DMS153 treated with DMSO at 0.1 percent for 48 hours (cell line): ENCODE results near the gene MYO9B.

ENCODE experiments used
- DNase-seq: peaks from one replicate; lab custom pipeline; 2025; ENCODE audit not compliant: unreplicated experiment; lab: John Stamatoyannopoulos, UW

MYO9B gene

DNA sequence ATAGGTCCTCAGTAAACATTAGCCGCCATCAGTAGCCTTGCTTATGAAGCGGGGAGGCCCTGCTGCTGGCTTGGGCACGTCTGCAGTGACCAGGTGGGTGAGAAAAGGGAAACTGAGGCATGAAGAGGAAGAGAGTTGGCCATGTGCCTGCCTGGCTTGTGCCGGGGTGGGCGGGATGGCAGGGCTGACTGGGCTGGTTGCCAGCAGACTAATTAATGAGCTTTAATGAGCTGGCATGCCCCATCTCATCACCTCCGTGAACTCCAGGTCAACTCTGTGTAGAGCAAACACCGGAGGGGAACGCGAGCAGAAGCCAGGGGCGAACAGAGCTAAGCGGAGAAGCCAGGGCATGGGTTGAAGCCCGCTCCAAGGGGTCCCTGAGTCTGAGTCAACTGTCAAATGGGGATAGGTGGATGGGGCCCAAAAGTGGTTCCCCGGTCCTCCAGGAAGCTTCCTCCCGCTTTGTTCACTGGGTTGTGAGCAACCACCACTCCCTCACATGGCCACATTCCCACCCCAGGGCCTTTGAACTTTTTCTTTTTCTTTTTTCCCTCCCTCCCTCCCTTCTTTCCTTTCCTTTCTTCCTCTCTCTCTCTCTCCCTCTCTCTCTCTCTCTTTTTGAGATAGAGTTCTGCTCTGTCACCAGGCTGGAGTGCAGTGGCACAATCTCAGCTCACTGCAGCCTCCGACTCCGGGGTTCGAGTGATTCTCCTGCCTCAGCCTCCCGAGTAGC, 161.4 kb downstream of the MYO9B start:
- DNase-seq, result no peak

DNA sequence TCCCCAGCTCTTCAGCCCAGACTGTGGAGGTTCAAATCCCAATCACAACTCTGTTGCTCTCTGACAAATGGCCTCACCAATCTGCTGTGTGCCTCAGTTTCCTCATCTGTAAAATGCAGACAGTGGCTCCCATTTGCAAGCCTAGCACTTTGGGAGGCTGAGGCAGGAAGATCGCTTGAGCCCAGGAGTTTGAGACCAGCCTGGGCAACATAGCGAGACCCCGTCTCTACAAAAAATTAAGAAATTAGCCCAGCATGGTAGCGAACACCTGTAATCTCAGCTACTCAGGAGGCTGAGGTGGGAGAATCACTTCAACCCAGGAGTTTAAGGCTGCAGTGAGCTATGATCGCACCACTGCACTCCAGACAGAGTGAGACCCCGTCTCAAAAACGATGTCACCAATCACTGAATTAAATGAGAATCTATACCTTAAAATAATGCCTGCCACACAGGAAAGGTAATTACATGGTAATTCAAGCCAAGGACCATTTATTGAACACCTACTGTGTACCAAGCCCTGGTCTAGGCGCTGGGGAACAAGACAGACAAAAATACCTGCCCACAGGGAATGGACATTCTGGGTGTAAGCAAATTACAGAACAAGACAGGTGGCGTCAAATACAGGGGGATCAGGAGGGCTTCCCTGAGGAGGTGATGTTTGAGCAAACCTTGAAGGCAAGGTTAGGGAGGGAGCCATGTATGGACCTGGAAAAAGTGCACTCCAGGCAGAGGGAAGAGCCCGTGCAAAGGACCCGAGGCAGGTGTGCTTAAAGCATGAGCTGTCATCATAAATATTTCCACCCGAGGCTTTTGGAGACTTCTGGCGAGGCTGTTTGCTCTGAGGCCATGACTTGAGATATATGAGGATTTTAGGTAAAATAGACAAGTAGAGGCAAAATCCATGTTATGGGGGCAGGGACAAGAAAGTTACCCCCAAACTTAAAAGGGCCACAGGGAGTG, 162.4 kb downstream of the MYO9B start:
- no peak for DNase-seq

DNA sequence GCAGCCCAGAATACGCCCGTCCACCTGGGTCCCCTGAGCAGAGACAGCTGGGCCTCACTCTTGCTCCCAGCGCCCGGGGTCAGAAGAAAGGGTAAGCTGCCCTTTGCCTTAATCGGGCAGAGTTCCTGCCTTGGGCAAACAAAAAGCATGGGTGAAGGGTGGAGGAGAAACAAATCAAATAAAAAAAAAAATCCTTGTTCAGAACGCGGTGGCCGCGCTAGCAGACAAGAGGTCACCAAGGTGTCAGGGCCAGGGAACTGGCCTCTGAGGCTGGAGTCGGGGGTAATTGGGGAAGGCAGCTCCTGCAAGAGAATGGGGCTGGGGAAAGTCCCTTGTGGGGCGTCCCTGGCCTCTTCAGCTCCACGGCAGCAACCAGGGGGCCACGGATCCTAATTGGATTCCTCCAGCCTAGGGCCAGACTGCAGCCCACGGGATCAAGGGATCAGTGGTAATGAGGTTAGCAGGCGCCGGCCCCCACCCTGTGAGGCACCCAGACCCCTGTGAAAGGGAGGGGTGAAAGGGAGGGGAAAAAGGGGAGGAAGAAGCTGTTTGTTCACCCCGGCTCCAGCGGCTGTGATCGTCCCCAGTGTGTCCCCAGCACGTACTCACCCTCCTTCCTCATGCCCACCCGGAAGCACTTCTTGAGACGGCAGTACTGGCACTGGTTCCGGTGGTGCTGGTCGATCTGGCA, 164.6 kb downstream of the MYO9B start:
- no peak for DNase-seq

DNA sequence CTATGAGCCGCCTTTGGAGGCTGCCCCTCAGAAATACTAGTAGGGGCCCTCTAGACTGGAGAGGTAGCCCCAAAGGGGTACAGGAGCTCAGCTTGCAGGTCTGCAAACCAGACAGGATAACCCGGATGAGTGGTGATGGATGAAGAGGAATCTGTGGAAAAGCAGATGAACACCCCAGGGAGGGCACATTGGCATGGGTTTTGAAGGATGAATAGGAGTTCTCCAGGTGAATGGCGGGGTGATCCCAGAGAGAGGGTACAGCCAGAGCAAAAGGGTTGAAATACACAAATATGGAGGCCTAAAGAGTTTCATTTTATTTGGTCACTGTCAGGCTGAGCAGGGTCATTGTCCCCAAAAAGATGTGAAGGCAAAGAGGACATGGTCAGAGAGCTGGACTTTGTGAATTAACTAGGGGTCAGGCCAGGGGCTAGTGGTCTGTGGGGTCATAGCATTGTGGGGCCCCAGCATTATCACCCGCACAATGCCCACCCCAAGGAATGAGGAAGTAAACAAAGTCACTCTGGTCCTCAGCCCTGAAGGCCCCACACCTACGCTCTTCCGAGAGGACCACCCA, 165.3 kb downstream of the MYO9B start:
- no peak for DNase-seq

DNA sequence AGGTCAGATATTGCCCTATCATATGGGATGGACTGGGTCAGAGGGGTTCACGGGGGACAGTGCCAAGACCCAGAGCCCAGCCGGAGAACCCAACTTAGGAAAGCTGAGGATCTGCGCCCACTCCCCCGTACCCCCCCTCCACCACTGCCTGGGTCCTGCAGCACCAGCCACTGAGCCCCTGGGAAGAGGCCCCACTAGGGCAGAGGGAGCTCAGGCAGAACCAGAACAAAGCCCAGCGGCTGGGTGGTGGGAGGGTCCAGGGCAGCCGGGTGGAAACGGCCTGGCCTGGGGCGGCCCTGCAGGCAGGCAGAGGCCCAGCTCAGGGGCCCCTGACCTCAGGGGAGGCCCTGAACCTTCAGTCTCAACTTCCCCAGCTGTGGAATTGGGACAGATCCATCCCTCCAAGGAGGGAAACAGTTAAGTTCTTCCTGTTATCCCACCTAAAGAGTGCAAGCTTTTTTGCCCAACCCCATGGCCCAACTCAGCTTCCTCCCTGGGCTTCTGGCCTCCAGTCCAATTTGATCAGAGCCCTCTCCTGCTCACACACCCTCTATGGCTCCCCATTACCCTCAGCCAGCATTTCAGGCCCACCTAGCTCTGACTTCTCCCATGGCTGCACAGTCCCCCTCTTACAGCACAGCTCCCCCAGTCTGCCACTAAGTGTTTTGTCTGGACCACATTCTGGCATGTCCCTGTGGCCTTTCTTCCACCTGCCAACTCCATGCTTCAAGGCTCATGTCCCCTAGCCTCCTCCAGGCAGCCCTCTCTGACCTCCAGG, 167.0 kb downstream of the MYO9B start:
- DNase-seq, result no peak

DNA sequence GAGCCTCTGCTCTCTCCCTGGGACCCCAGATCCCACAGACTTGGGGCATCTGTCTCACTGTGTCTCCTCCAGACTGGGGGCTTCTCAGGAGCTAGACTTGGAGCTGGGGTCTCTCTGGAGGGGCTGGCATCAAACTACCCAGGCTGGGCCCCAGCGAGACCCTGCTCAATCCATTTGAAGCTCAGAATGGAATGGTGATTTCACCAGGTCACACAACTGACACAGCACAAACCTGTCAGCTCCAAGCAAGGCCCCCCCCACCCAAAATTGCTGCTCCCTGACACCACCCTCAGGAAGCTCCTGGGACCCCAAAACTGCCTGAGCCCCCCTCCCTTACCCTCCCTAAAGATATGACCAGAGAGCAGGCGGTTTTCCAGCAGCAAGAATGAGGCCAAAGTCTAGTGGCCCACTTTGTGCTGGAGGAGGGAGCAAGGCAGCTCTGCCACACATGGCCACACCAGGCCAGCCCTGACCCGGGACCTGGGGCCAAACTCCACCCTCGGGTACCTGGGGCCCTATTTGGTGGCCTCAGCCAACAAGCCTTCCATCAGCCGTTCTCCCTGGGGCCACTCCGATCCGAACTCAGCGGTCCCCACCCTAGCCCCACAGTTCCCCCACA, 167.7 kb downstream of the MYO9B start:
- no peak for DNase-seq

DNA sequence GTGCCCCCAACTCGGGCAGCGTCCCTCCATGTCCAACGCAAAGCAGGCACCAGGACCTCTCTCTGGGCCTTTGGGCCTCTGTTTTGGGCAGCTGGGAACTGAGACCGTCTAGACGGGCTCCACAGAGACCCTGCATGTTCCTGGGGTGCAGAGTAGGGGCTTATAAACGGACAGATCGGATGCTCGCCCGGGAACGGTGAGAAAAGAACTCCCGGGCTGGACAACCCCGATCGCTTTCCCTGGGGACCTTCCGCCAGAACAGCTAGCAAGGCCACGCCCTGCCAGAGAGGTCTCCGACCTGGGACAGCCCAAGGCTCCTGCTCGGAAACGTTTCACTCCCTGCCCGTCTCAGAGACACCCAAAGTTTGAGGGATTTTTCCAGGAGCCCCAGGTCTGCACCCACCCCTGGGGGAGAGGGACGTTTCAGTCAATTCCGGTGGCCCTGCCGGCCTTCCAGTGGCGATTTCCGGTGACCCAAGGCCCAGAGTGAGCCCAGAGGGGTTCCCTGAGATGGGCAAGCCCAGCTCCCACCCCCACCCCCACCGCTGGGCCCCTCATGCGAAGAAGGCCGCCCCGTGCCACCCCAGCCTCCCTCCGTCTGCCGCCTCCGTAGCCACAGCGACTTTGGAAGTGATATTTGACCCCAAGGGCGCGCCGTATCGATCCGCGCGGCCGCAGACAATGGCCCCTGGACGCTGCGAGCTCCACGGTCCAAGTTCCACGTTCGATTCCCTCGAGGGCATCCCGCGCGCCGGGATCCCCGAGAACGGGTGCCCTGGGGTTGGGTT, 168.4 kb downstream of the MYO9B start:
- no peak for DNase-seq

DNA sequence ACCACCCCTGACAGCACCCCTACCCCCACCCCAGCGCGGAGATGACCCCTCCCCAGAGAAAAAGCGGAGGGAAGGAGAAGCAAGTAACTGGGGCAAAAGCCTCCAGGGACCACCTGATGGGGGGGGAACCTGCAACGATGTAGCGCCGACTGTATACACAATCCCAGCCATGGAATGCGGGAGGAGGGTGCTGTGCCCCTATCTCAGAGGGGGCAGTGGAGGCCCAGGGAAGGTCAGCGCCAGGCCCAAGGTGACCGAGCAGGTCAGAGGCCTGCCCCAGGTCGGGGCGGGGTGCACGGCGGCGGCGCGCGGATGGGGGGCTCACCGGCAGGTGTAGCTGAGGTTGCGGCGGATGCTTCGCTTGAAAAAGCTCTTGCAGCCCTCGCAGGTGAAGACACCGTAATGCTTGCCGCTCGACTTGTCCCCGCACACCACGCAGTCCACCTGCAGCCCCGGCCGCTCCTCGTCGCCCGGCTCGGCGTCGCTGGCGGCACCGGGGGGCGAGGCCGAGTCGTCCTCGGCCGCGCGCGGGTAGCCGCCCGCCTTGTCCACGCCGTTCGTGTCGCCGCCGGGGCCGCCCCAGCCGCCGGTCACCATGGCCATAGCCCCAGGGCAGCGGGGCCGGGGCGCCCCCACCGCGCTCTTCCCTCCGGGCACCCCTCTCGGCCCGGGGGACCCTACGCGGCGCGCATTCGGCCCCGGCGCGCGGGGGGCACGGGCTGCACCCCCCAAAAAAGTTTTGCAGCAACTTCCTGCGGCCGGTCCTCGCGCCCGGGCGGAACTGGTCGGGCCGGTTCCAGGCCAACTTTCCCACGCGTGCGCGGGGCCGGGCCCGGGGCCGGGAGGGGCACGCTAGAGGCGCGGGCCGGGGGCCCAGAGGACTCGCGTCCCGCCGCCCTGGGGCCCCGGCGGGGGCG, 169.3 kb downstream of the MYO9B start:
- no peak for DNase-seq

DNA sequence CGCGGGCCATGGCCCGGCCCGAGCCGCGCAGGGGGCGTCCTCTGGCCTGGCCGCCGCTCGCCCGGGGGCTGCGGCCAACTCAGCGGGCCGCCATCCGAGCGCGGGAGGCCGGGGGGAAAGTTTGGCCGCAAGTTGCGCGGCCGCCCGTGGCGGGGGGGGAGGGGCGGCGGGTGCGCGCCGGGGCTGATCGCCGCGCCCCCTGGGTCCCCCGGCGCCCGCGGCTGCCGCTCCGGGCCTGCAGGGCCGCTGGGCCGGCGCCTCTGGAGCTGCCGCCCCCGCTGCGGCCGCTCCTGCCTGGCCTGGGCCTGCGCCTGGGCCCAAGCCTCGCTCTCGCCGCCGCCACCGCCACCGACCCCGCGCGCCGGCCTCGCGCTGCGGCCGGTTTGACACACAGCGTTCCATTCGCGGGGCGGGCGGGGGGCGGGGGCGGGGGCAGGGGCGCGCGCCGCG, 170.0 kb downstream of the MYO9B start, which contains the start of gene NR2F6:
TSS of gene NR2F6 (minus strand) at position 385 of the 450 bp plus-strand sequence. CDS start 699 bp downstream, outside the sequence.
- DNase-seq, result no peak

DNA sequence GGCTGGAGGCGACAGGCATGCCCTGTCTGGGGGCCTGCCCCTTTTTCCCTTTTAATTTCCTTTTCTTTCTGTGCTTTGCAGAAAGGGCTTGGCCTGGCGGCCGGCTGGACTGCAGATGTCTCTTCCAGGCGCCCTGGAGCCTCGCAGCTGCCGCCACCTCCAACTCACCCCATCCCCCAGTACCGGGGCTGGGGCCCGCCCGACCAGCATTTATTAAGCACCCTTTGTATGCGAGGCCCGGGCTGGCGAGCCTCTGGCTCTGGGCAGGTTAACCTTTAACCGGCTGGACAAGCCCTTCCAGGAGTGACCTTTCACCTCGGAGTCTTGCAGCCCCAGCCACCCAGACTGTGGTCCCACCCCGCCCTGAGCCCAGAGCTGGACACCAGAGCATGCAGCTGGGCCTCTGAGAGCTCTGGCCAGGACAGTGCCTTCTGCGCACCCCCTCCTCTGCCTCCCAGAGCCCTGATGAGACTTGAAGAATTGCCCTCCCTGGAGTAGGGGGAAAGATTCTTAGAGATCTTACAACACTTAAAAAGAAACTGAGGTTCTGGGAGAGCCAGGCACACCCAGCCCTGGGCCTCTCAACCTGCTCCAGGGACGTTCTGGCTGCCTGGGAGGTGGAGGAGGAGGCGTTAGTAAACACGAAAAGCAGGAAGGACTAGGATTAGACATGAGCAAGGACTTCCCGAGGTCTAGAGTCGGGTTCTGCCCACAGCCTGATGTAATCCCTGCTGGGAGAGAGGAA, 171.3 kb downstream of the MYO9B start:
- peak; percentile 44 for DNase-seq

DNA sequence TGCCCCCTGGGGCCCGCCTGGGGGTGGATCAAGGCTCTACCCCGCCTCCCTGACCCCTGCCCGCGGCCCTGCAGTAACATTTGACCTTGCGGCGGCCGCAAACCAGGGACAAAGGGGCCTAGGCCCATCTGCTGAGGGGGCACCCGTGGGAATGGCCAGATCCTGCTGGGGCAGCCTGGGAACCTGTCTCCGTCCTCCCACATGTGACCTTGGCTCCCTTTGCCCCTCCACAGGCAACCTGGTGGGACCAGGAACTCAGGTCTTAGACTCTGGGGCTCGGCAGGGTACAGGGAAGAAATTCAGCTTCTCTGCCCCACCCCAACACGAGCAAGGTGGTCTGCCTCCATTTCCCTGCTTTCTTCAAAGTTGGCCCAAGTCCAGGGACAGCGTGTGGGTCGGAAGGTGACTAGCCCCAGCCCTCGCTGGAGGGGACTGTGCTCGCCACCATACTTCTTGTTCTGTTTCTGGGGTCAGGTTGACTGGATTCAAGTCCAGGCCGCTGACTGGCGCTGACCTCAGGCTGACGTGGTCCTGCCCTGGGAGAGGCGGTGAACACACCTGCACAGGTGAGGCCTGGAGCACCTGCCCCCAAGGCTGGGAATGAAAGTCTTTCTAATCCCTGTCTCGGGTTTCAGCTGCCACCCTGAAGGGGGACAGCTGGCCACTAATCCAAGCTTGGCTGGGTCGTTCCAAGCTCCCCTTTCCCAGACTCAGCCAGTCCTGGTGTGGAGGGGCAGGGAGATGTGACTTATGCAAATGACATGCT, 172.6 kb downstream of the MYO9B start:
- DNase-seq, result no peak

DNA sequence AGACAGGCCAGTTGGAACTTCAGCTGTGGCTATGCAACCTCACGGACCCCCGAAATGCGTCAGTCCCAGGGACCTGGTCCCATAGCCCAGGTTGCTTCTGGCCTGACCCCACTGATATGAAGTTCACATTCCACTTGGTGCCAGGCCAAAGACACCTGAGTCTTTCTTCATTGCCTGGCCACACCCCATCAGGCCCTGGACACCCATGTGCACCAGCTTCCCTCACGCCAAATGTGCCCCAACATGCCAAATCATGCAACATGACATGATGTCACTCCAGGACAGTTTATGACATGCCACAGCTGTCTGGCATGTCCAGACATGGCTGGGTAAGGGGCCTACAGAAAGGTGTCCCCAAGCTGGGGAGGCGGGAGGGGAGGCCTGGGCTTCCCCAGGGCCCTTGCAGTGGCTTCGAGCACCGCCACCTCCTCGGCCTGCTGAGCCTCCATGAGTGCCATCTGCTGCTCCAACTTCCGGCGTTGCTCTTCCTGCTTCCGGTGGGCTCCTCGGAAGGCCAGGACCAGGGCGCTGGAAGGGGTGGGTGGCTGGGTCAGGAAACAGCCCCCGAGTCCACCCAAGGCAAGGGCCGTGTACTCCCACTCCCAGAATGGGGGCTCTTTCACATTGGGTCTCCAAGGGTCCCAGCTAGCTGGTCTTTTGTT, 174.4 kb downstream of the MYO9B start:
- no peak for DNase-seq

DNA sequence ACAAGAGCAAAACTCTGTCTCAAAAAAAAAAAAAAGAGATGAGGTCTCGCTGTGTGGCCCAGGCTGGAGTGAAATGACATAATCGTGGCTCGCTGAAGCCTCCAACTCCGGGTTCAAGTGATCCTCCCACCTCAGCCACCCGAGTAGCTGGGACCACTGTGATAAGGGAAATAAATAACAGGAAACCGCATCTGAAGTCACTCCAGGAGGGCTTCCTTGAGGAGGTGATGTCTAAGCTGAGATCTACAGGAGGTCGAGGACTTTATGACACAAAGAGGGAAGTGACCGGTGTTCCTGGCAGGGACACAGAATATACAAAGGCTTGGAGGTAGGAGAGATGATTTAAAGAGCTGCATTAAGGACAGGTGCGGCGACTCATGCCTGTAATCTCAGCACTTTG, 179.1 kb downstream of the MYO9B start:
- no peak for DNase-seq

DNA sequence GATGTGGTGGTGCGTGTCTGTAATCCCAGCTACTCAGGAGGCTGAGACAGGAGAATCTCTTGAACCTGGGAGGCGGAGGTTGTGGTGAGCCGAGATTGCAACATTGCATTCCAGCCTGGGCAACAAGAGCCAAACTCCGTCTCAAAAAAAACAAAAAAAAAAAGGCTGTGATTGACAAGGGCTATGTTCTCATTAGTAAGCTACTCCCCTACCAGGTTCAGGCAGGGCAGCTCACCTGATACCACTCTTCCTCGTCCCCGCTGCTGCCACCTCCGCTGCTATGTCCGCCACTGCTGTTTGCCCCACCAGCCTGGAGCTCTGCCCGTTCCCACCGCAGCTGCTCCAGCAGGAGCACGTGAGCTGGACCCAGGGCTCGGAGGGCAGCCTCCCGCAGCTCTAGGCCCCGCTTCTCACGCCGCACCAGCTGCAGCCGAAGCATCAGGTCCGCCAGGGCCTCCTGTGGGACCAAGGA, 179.6 kb downstream of the MYO9B start:
- DNase-seq, result no peak

DNA sequence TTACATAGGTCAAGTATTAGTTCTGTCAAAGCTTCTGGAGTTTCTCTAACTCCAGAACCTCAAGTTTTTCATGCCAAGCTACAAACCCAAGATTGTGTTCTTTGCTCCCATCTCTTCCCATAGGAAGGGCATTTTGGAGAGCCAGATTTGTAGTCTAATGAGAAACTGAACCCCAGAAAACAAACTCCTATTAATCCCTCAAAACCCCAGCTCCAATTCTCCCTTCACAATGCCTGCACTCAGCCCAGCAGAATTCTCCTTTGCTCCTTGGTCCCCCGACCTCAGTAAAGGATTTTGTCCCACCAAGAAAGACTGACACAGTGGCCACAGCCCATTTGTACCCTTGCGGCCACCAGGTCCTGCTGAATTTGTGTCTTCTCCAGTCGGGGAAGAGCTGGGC, 180.6 kb downstream of the MYO9B start:
- no peak for DNase-seq
